ENCODE results near the gene PFKM. TPM values are rescaled to one million over a fixed set of nuclear protein-coding genes. Genes with fewer than 3 reads are reported as not detected.

Gene PFKM
- total and polyA plus RNA-seq, 2 of the 4 experiments (the other 2 are of a cell fraction) = 56.7 to 82.6 TPM

DNA sequence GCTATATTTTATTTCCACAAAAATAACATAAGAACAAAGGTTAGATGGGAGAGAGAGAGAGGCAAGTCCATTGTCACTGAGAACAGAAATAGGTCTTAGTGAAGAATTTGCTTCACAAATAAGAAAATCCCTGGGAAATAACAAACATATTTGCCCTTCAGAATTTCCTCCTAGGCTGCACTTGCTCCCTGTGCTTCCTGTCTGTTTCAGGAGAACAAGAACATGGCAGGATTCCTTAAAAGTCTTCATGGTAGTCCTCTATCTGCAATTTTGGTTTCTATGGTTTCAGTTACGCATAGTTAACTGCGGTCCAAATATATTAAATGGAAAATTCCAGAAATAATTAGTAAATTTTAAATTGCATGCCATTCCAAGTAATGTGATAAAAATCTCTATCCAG is 47.4 kb upstream of the PFKM start:
- Histone ChIP-seq H3K56ac (ENCODE audit: extremely low read depth, insufficient read depth, low read length) (no peak overlapping the region), H2BK5ac (ENCODE audit: low read depth, low read length, poor library complexity, severe bottlenecking) (no peak overlapping the region), H3K27ac (ENCODE audit: insufficient read depth, low read length) (no peak overlapping the region), H2AK9ac (replicated peaks; ENCODE audit: low read depth, low read length, poor library complexity) (no peak overlapping the region), H2AFZ (replicated peaks; ENCODE audit: low read length, poor library complexity) (no peak overlapping the region), H3K14ac (replicated peaks; ENCODE audit: low read depth, low read length) (no peak overlapping the region), H2BK20ac (ENCODE audit: low read depth, low read length) (no peak overlapping the region), H3K9ac (ENCODE audit: low read depth, low read length) (no peak overlapping the region), H3K18ac (ENCODE audit: low read depth, low read length) (no peak overlapping the region), H3K4ac (ENCODE audit: low read depth, low read length) (no peak overlapping the region), H3K23ac (ENCODE audit: low read depth, low read length) (no peak overlapping the region), H3K27me3 (ENCODE audit: control insufficient read depth, insufficient read depth, low read length) (no peaks in the 10 kb centered on the region), H3K79me1 (ENCODE audit: low read depth in 1 of 2, low read length in 2 of 2) (no peaks in the 10 kb centered on the region; a peak in 1 of 4 replicates), H3K9me1 (ENCODE audit: insufficient read depth, low read length) (no peaks in the 10 kb centered on the region), H2AK5ac (ENCODE audit: low read depth, low read length) (no peak overlapping the region), H4K5ac (ENCODE audit: low read depth, low read length) (no peak overlapping the region), H3K9me3 (ENCODE audit: control insufficient read depth, insufficient read depth, low read length) (no peaks in the 10 kb centered on the region), H4K8ac (ENCODE audit: low read depth in 2 of 2, low read length in 2 of 2) (no peak overlapping the region), H2BK120ac (ENCODE audit: low read depth, low read length) (no peak overlapping the region), H3K4me2 (ENCODE audit: low read depth, low read length) (no peak overlapping the region), H4K91ac (ENCODE audit: insufficient read depth, low read depth, low read length) (no peak overlapping the region), H4K20me1 (ENCODE audit: insufficient read depth, low read length) (no peaks in the 10 kb centered on the region), H3K4me1 (ENCODE audit: control insufficient read depth, insufficient read depth, low read length) (no peaks in the 10 kb centered on the region), H3K4me3 (ENCODE audit: insufficient read depth, low read depth, low read length) (no peak overlapping the region), H2BK15ac (ENCODE audit: low read depth, low read length) (no peak overlapping the region), H3K36me3 (ENCODE audit: control insufficient read depth, insufficient read depth, low read length) (peaks cover 14% of the 10 kb centered on the region)
- intact Hi-C loops (cut with micrococcal nuclease) = no loop called here
- POLR2A ChIA-PET (ENCODE audit: unreplicated experiment) = no interaction called here
- CTCF ChIA-PET = no interaction called here
- no TSS peak for BruUV-seq (replicated peaks)
- ATAC-seq (ENCODE audit: low read depth) = no peak
- dilution Hi-C loops (cut with HindIII; ENCODE audit: low sequenced_read_pairs, unreplicated experiment) = no loop called here
- in situ Hi-C loops (cut with MboI; ENCODE audit: low sequenced_read_pairs) = no loop called here
- no peak for DNase-seq
- TF ChIP-seq, protein P1, sequence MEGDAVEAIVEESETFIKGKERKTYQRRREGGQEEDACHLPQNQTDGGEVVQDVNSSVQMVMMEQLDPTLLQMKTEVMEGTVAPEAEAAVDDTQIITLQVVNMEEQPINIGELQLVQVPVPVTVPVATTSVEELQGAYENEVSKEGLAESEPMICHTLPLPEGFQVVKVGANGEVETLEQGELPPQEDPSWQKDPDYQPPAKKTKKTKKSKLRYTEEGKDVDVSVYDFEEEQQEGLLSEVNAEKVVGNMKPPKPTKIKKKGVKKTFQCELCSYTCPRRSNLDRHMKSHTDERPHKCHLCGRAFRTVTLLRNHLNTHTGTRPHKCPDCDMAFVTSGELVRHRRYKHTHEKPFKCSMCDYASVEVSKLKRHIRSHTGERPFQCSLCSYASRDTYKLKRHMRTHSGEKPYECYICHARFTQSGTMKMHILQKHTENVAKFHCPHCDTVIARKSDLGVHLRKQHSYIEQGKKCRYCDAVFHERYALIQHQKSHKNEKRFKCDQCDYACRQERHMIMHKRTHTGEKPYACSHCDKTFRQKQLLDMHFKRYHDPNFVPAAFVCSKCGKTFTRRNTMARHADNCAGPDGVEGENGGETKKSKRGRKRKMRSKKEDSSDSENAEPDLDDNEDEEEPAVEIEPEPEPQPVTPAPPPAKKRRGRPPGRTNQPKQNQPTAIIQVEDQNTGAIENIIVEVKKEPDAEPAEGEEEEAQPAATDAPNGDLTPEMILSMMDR (conservative IDR thresholded peaks at IDR 0.05; ENCODE audit: low read depth, low read length) = no peak
- TF ChIP-seq, protein P2, sequence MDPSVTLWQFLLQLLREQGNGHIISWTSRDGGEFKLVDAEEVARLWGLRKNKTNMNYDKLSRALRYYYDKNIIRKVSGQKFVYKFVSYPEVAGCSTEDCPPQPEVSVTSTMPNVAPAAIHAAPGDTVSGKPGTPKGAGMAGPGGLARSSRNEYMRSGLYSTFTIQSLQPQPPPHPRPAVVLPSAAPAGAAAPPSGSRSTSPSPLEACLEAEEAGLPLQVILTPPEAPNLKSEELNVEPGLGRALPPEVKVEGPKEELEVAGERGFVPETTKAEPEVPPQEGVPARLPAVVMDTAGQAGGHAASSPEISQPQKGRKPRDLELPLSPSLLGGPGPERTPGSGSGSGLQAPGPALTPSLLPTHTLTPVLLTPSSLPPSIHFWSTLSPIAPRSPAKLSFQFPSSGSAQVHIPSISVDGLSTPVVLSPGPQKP (IDR thresholded peaks at IDR 0.05; ENCODE audit: borderline replicate concordance, low read depth, low read length) = no peak
- TF ChIP-seq NFE2L2 (IDR thresholded peaks at IDR 0.05; ENCODE audit: low read depth, low read length) (no peak), CHD1 (IDR thresholded peaks at IDR 0.05; ENCODE audit: low read depth, low read length) (no peak)
- TF ChIP-seq, protein P3, sequence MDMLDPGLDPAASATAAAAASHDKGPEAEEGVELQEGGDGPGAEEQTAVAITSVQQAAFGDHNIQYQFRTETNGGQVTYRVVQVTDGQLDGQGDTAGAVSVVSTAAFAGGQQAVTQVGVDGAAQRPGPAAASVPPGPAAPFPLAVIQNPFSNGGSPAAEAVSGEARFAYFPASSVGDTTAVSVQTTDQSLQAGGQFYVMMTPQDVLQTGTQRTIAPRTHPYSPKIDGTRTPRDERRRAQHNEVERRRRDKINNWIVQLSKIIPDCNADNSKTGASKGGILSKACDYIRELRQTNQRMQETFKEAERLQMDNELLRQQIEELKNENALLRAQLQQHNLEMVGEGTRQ (IDR thresholded peaks at IDR 0.05; ENCODE audit: low read depth, low read length) = no peak
- WGBS, 2 experiments (ENCODE audit: extremely low coverage in 2 of 2, insufficient read length in 1 of 2) = no CpG with 5 or more reads among the region's 2 CpGs
